Measurements from ENCODE around the gene ADO.
A peak's percentile ranks its signal among the peaks of the same experiment; 100 is the strongest.

ADO gene

DNA sequence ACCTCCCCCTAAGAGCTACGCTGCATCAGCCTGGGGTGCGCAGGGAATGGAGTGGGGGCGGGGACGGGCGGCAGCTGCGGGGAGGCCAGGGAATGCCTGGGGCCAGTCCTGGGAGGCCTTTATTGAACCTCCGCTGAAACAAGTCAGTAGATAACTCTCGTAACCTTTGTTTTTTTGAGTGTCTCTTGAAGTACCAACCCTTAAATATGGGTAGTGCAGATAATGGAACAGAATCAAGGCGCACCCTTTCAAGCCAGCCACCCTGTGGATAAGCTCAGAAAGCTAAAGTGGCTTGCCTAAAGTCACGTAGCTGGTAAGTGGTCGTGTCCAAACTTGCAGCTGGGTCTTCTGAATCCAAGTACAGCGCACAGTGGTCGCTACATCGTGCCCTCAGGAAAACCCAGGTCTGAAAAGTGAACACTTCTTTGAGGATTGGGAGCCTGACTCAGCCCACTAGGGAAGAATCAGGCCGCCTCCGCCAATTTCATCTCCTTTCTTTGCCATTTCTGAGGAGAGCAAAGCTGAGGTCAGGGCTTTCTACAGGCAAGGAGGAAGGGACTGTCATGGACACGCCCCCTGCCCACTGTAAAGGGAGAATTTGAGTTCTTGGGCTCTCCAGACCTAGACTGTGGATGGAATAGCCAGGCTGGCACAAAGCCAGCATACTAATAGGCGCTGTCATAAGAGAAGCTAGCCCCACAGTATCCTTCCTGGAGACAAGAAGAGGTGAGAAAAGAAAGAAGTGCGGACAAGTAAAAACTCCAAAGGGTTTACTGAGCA is 14.8 kb downstream of the ADO start:
- DNase-seq = no peak

DNA sequence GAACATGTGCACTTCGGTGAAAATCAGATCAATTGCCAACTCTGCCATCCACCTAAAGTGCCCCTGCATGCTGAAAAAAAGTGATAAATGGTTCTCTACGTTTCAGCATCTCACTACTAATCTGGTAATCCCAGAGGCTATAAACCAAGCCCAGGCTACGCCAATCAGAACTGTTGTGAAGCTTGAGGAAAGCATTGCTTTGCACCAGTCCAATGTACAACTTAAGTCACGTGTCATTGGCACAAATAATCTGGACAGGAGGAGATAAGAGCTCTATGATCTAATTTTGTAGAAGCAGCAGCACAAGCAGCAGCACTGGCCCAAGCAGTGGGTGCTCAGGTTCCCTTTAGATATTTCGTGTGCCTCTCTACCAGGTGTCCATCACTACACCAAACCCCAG is 16.1 kb downstream of the ADO start:
- no peak for DNase-seq

DNA sequence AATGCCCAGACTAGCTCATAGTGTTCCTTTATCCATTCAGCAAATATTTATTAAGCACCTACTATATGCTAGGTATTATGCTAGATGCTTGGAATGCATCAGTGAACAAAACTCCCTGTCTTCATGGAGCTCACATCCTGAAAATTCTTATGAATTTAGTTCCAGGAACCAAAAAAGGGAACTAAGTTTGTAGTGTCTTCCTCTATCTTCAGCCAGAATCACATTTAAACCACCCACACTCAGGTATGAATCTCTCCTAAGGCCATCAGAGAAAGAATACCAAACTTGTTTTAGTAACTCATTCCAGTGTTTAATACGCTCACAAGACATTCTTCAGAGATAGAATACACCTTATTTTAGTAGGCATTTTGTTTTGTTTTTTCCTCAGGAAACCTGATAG is 21.8 kb downstream of the ADO start:
- no peak for DNase-seq

DNA sequence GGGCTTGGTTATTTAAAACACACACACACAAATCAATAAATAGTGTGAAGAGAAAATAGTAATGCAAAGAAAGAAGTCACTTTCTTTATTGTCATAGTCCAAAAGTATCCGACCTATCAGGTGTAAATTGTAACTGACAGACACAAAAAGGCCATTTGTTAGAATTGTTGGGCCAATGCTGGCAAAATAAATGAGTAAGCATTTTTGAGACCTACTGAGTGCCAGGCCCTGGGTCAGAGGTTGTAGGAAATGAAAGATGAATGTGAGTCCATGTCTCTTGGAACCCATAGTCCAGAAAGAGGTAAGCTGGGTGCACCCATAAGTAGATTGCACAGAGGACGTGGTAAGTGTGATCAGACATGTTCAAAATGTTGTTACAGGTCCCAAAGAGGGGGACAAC is 25.1 kb downstream of the ADO start:
- no peak for DNase-seq

DNA sequence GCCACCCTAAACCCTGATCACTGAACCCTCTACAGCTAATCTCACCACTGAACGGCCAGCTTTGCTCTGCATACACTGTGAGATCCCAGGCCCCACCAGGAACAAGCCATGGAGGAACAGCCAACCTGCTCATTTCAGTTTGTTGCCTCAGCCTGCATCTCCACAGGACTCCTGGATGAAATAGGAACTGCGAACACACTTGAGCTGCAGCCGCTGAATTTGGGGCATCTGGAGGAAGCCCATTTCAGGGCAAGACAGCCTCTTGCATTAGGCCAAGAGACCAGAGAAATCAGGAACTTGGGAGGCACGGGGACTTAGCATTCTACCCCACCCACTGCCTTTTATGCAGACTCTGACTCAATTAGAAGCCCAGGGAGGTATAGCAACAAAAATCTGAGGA is 26.2 kb downstream of the ADO start:
- no peak for DNase-seq

DNA sequence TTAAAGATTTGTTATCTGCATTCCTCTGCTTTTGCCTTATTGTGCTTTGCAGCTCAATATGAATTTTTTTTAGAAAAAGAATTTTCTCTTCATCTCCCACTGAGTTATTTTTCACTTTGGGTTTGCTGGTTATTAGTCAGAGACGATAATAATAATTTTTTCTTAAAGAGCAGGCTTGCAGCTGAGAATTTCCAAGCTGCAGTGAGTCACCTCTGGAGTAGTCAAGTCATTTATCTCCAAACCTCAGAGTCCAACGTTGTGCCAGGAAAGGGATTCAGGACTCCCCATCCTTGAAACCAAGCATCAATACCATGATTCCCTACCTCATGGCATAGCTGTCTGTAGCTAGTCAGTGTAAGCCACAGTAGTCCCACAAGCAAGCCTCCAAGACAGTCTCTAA is 26.8 kb downstream of the ADO start:
- DNase-seq = no peak

DNA sequence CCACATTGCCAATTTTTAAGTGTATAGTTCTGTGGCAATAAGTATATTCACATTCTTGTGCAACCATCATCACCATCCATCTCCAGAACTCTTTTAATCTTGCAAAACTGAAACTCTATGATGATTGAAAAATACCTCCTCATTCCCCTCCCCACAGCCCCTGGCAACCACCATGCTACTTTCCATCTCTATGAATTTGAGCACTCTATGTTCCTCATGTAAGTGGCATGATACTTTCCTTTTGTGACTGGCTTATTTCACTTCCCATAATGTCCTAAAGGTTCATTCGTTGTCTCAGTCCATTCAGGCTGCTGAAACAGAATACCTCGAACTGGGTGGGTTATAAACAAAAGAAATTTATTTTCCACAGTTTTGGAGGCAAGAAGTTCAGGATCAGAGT is 35.1 kb downstream of the ADO start:
- no peak for DNase-seq

DNA sequence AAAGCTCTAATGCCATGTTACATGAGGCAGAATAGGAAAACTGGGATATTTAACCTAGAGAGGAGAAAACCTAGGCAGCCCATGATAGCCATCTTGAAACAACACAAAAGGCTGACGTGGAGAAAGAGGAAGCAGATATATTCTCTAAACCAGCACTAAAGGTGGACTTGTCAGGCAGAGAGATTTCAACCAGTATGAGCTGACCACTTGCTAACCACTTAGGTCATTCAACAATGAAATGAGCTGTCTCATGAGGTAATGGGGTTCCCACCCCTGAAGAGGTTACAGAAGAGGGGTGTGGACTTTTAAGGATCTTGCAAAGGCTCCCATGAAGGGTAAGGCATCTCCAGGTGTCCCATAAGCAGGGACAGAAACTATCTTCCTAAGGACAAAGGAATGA is 38.5 kb downstream of the ADO start:
- DNase-seq = no peak

DNA sequence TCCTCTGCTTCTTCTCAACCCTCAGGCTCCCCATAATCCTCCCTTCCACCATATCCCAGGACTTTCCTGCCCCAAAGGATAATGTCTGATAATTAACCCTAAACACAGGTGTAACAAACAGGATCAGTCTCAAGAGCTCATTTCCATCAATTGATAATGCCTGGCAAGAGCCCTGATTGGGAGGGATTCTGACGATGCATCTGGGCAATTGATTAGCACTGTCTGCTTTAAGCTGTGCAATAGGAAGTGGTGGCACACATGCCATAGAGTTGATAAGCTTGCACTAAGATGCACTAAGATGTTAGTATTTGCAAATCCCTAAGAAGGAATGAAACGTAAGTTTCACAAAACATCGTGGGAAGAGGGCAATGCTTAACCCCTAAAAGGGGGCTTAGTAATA is 39.1 kb downstream of the ADO start:
- no peak for DNase-seq

DNA sequence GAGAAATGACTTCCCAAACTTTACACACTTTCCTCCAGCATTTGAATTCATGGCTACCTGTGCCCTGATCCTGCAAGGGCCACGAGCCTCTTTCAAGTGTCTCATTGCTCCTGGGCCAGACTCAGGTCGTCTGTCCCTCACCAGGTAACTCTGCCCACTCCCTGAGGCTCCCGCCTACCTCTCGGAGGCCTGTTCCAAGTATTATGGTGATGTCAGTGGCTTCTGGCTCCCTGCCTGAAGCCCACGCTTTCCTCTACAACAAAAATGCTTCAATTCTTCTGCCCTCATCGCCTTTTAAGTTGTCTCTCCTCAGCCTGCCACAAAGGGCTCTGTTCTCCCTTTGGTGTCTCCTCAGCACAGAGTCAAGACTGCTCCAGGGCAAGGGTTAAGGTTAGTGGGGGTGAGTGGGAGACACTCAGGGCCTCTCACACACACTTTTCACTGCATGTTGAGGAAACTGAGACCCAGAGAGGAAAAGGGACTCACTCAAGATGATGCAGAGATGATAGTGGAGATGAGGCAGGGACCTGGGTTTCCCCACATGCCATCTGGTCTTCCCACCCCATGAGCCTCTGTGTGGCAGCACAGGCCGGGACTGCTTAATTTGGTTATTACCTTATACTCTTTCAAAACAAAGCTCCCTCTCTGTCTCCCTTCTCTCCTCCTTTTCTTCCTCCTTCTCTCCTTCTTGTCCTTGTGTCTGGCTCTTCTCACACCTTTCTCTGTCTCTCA is 39.9 kb downstream of the ADO start:
- DNase-seq = peak; percentile 22

DNA sequence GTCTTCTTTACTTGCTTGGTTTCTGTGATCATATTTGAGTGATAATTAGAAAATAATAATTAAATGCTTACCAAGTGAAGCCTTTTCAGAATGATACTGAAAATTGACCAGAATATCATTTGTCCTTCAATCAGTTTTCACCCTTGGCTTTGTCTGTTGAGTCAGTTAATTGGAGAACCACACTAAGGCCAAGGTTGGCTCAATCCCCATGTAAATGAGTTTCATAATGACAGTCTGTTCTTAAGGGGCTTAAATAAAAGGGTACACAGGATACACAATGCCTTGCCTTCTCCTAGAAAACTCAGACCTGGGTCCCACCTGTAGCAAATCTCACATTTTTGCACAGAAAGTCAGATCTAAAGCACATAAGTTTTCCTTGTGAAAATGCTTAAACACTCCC is 42.9 kb downstream of the ADO start:
- no peak for DNase-seq

DNA sequence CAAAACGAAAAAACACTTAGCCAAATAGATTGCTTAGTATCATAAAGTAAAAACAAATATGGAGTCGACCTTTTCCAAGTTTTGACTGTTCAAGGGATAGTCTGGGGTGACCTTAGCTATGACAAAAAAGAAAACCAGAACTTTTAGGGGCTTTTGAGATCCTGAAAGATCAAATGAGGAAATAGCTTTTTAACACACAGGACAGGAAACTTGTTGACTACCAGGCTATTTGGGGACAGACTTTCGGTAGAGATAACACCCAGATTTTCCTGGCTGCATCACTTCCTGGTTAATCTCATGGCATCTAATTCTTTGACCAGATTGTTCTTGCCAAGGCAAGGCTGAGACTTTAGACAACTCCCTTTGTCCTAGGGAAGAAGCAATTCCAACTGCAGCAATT is 46.1 kb downstream of the ADO start:
- DNase-seq = no peak

DNA sequence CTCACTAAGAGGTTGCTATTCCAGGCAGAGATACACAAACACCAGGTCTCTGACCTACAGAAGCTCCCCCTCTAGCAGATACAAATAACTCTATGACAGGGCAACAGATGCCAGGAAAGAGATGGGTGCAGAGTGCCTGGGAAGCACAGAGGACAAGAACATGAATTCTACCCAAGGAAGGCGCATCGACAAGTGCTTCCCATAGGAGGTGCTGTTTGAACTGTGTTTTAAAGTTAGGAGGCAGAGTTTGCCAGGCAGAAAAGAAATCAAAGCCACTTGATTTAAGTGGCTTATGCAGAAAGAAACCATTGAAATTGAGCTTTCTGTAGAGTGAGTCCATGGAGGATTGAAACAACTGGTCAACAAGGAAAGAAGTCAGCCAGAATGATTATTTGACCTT is 46.9 kb downstream of the ADO start:
- no peak for DNase-seq

DNA sequence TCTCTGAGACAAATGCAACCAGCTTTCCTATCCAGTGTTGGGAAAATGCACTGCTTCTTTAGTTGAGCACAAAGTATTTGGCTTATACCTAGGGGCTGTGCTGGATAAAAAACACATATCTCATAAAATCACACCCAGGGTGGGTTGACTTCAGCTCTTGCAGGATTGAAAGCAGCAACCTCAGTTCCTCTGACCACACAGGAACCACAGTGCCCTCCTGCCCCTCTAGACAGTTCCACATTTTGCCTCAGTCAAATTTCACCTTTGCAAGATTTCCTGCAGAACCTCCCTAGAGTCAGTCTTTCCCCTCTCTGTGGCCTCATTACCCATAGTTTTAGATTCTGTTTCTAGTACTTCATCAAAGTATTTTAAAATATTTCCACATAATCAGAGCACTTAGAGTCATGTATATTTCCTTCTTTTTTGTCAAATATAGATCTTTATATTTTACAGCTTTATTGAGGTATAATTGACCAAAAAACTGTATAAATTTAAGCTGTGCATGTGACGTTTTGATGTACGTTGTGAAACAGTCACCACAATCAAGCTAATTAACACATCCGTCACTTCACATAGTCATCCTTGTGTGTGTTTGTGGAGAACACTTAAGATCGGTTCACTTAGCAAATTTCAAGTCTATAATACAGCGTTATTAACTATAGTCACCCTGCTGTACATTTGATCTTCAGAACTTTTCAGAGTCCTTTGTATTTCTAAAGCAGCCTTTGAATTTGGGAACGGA is 48.6 kb downstream of the ADO start:
- DNase-seq = no peak

DNA sequence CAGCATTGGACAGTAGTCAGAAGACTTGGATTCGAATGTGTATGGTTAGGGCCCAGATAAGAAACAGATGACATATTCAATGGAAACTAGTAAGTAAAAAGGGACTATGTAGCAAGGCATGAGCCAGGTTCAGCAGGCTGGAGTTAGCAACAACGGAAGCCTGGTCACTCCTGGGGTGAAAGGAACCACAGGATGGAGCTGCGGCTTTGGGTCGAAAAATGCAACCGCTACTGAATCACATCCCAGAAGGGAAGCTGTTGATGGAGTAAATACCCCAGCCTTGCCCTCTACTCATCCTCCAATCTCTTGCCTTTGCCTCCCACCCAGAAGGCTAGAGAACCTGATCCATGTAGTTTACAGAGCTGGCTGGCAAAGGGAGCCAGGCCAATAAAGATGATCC is 49.2 kb downstream of the ADO start:
- no peak for DNase-seq

DNA sequence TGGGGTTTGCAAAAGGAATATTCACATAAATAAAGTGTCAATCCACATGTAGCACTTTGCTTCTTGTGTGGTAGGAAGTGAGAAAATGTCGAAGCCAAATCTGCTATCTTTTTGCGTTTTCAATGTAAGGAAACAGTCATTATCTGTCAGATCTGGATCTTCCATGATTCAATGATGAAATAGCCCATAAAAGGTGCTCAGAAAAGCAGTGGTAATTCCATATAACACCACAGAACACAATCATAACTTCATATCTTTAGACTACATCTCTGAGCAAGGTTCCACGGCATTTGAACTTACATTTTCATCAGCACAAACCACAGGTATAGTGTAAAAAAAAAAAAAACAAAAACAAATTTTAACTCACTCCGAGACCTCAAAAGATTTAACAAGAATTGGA is 51.5 kb downstream of the ADO start:
- no peak for DNase-seq

All from stimulated activated CD4-positive, alpha-beta T cell treated with anti-CD3 and anti-CD28 coated beads, Interleukin-12 subunit alpha, Interleukin-12 subunit beta, amount 100 ng/mL, for 4 hours (primary cell).